Upper lobe of left lung (tissue), 4 donors: ENCODE results near the gene PDXP.

Experiments
- POLR2A ChIP-seq, 4 donors: fragments of 450-650 bp; IDR thresholded peaks; one replicate each; pipeline ENCODE4 v1.5.1; 2016 to 2017; ENCODE audit warnings: antibody characterized with exemption in 4 of 4, mild to moderate bottlenecking in 2 of 4
- POLR2AphosphoS5 ChIP-seq, 2 donors: sonication (generic); formaldehyde crosslinking; IDR thresholded peaks; one replicate each; pipeline ENCODE4 v1.5.1; 2017; ENCODE audit warnings: antibody characterized with exemption in 2 of 2
- TF ChIP-seq, protein P1 (sequence below), 6 experiments: fragments of 450-650 bp in 4 of 6; fragments of 200-600 bp in 2 of 6; sonication (generic) in 2 of 6; IDR thresholded peaks; one replicate each; pipeline ENCODE4 v1.5.1; 2016 to 2019; ENCODE audit warnings: antibody characterized with exemption in 6 of 6

DNA sequence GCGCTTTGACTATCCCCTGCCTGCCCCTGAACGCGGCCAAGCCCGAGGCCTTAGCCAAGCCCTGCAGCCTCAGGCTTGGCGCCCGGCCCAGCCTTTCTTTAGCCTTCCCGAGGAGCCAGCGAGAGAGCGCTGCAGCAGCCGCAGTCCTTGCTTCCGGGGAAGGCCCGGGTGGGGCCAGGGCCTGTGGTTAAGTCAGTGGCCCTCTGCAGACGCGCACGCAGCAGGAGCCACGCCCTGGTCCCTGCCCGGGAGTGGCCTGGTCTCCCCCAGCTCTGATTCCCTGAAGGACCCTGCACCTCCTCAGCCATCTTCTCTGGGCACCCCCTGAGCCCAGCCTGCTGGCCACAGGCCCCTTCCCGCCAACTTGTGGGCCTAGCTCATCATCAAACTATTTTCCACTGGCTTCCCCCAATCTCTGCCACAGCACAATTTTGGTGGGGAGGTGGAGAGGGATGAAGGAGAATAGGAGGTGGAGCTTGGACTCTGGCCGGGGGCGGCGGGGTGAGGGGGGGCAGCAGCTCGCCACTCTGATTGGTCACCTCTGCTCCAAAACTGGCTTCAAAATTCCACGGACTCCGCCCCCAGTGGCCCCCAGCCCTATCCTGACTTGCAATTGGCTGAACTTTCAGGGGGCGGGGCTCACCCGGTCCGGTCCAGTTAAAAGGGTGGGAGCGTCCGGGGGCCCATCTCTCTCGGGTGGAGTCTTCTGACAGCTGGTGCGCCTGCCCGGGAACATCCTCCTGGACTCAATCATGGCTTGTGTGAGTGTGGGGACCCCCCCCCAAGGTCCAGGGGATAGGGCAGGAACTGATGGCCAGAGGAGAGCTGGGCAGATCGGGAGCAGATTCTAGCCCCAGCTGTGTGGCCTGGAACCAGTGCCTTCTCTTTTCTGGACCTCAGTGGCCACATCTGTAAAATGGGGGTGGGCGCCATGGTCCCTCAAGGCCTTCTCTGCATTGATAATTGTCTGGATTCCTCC is 16.7 kb downstream of the PDXP start, which contains the start of gene LGALS1:
- peak; percentile 69 to 72 for TF ChIP-seq POLR2AphosphoS5 (IDR thresholded peaks at IDR 0.05)
- TF ChIP-seq, protein P1, sequence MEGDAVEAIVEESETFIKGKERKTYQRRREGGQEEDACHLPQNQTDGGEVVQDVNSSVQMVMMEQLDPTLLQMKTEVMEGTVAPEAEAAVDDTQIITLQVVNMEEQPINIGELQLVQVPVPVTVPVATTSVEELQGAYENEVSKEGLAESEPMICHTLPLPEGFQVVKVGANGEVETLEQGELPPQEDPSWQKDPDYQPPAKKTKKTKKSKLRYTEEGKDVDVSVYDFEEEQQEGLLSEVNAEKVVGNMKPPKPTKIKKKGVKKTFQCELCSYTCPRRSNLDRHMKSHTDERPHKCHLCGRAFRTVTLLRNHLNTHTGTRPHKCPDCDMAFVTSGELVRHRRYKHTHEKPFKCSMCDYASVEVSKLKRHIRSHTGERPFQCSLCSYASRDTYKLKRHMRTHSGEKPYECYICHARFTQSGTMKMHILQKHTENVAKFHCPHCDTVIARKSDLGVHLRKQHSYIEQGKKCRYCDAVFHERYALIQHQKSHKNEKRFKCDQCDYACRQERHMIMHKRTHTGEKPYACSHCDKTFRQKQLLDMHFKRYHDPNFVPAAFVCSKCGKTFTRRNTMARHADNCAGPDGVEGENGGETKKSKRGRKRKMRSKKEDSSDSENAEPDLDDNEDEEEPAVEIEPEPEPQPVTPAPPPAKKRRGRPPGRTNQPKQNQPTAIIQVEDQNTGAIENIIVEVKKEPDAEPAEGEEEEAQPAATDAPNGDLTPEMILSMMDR (IDR thresholded peaks at IDR 0.05) = peak in 2 of 6 experiments; percentile 25 to 37
- peak in 3 of 4 donors; percentile 30 to 52 (median 45) for TF ChIP-seq POLR2A (IDR thresholded peaks at IDR 0.05)
